HG02884 (cell line): ENCODE measurements around the gene ENAH.
"Not testable (repeated sequence)": the region's sequence is repeated elsewhere in the genome, so short reads cannot be mapped to it uniquely, and the experiment has no call there.

Experiments
- ATAC-seq: cut with Tn5 transposase; IDR thresholded peaks from one replicate; pipeline ENCODE4 v1.9.1; 2021; ENCODE audit warnings: mild to moderate bottlenecking, moderate library complexity; ENCODE audit not compliant: unreplicated experiment

ENAH gene

DNA sequence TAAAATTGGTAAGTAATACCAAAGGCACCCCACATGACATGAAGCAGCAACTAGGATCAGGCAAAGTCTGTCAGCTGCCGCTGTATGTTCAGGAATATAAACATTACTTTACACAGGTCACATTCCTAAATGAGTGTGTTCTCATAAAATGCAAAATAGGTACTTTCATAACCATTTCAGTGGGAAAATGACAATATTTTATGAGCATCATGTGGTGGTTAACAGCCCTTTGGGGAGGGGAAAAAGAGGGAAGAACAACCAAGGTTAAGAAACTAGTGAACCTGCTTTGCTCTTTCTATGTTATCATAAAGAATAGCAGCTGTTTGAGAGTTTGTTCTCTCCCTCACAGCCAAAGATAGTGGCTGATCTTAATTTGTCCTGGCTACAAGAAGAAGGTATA, 119.7 kb downstream of the ENAH start:
- no peak for ATAC-seq

DNA sequence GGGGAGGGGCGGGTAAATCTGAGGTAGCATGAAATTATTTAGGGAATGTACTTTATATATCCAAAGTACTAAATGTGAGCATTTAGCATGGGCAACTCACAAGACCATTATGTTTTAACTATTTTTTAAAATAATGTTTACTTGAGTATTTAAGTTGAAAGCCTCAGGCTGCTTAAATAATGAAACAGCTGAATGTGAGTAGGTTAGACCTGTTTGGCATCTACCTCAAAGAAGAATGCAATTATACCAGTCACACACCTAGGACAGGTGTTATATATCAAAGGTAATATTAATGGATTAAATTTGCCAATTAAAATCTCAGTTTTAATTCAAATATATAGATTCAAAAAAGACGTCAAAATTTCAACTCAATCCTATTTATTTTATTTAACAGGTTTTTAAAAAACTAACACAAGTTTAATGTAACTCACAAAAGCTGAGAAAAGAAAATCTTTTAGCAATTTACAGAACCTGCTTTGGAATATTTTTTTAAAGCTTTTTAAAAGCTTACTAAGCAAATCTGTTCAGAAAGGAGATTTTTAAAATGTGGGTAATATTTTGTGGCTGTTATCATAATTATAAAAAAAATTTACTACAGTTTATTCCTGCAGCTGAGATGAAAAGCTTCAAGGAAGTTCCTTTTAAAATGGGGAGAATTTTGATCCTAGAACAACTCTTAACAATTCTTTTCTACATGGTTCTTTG, 120.5 kb downstream of the ENAH start:
- ATAC-seq = no peak

DNA sequence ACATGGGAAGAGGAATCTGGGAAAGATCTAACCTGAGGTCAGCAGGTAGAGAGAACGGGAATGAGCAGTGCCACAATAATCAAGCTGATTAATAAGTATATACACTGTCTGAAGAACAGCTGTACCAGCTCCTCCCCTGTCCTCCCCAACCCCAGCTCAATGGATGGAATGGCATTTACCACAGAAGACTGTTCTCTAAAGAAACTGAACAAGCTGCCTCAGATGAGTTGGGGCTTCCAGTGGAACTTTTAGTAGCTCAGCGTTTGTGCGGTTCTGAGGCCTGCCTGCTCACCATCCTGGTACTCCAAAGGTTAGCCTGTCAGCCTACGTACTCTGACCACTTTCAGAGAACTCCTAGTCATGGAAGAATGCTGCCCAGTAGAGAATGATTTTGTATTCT, 123.2 kb downstream of the ENAH start:
- no peak for ATAC-seq

DNA sequence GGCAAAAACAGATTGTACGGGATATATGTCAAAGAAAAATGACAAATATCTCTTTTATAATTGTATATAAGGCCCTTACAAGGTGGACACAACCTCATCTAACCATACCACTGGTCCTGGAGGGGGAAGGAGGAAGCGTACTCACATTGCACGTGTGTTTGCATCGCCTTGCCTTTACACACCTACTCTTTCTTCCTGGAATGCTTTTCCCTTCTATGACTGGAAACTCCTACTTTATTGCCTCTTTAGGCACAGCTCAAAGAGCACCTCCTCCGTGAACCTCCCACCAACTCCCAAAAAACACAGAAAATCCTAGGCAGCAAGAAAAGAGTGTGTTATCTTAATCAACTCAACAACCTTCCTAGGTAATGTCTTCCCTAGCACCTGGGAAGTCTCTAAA, 125.3 kb downstream of the ENAH start:
- no peak for ATAC-seq

DNA sequence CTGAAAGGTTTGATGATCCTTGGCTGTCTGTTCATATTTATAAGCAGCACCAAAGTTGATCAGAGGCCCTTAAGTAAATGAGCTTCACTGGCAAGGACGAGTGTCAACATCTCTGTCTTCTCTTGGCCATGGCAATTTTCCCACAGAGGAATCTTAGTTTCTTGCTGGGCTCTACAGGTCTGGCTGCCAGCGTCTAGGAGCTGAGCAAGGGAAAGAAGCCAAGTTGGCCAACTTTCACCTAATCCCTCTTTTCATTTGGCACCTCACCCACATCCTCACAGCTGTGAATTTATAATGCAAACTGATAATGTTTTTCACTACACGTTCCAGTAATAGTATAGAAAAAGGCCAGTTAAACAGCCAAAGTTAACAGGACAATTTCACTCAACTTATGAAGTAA, 126.0 kb downstream of the ENAH start:
- ATAC-seq = no peak

DNA sequence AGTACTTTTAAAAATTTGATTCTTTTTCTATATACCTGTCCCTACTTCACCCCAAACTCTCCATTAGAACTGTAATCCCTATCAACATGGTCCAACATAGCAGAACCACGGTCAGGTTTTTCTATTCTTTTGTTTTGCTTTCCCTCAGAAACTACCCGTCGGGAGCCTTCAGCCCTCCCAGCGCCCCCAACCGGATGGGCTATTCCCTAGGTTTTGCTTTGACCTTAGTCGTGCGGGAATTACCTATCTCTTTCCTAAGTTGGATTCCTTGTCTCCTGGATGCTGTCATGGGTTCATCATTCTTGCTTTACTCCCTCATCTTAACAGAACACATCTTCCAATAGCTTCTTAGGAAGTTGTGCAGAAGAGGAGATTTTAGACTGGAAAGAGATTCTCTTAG, 127.5 kb downstream of the ENAH start:
- no peak for ATAC-seq

DNA sequence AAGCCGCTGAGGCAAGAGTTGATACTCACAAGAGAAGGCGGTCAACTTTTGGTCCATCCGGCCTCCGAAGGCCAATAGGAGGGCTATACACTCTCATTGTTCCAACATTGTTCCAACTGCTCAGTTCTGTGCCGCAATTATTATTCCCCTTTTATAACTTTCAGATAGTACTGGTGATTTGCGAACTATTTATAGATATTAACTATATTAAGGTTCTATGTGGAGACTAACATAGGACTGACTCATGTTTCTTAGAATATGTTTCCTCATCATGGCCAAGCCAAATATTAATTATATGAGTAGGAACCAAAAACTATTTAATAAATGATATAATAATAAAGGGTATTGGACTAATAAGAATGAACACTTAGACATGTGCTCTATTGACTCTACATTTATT, 128.4 kb downstream of the ENAH start:
- no peak for ATAC-seq

DNA sequence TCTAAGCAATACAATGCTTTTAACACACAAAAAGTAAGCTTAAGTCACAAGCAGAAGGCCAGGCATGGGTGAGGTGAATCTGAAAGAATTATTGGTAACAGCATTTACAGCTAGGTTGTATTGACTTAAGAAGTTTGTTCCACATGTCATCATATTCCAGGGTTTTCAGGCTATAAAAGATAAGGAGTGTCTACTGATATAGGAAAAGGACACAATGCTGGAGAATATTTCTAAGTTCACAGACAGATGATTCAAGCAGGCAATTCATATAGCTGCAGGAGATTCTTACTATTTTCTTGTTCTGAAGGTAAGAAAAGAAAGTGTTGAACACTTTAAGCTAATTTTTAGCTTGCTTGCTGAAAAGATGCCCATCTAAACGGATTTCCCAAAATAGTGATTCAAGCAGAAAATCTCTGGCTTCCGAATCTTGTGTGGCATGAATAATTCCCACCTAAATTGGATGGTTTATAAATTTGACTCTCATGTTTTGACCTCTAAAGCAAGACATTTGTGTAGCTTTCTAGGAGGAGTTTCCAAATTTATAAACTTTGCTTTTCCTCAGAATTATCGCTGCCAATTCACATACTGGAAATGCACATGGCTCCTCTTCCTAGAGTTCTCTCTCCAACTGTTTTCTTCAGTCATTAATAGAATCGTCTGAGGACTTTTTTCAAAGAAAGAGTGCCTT, 129.5 kb downstream of the ENAH start:
- no peak for ATAC-seq

DNA sequence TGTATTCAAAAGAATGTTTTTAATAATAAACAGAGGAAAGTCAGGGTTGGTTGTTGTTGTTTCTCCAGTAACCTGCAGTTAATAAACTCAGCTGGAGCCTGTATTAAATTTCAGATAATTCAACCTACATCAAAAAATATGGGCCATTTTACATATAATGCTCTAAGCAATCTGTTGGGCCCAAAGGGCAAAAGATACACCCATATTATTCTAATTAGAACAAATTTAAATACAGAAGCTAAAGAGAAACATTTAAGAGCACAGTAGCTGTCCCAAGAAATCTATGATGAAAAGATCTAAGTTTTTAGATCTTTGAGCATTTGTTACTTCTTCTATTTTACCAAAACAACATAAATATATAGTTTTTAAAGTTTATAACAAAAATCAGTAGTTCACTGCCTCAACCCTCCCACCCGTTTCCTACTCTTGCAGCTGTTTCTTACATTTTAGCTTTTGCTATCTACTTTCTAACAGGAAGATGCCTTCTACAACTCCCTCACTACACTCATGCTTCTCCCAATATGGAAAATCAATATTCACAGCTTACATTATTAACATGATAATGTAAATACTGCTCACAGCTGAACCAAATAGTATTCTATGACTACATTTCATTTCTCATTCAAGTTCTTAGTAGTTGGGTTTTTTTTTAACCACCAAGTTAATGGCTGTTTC, 130.2 kb downstream of the ENAH start:
- no peak for ATAC-seq

DNA sequence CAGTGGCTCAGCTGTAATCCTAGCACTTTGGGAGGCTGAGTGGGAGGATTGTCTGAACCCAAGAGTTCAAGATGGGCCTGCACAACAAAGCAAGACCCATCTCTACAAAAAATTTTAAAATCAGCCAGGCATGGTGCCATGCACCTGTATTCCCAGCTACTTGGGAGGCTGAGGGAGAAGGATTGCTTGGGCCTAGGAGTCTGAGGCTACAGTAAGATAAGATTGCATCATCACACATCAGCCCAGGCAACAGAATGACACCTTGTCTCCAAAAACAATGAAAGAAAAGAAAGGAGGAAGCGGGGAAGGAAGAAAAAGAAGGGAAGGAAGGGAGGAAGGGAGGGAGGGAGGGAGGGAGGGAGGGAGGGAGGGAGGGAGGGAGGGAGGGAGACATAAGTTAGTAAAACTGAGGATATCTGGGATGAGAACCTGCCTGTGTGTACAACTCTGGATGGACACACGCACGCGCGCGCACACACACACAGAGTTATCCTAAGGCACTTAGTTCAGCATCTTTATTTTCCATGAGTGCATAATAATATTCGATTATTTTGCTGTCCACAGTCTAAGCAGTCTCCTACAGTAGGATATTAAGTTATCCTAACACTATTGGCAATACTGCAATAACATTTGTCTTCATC, 132.2 kb downstream of the ENAH start:
- ATAC-seq = no peak

DNA sequence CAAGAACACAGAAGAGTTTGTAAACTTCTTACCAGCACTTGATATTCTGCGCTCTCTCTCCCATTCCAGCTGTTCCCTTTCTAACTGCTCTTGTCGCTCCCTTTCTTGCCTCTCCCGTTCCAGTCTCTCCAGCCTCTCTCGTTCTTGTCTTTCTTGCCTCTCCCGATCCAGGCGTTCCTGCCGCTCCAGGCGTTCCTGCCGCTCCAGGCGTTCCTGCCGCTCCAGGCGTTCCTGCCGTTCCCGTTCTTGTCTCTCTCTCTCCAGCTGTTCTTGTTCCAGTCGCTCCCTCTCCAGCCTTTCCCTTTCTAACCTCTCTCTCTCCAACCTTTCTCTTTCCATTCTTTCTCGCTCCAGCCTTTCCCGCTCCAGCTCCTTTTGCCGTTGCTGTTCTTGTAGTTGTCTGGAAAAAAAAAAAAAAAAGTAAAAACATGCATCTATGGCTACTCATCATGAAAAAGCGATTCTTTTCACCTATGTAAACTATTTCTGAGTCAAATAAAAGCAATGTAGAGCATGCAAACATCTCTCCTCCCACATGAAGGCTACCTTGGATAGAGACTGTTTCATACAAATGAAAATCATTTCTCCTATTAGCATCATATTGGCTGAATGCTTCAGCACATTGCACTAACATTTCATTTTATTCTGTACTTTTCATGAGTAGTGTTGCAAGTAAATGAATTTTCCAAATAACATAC, 133.6 kb downstream of the ENAH start:
- no peak for ATAC-seq

DNA sequence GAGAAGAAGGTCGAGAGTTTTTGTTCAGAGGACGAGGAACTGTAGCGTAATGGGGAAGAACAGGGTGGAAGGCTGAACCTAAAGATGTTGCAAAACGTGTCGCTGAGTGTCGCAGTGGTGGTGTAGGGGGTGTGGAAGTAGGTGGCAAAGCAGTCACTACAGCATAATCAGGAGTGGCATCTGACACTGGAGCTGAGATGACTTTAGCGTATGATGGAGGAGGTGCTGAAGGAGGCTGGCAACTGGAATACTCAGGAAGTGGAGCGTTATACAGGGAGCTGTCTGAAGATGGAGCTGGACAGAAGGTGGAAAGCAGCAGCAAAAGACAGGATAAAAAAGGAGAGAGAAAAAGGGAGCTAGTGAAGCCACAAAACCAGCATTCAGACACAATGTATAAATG, 135.2 kb downstream of the ENAH start:
- no peak for ATAC-seq

DNA sequence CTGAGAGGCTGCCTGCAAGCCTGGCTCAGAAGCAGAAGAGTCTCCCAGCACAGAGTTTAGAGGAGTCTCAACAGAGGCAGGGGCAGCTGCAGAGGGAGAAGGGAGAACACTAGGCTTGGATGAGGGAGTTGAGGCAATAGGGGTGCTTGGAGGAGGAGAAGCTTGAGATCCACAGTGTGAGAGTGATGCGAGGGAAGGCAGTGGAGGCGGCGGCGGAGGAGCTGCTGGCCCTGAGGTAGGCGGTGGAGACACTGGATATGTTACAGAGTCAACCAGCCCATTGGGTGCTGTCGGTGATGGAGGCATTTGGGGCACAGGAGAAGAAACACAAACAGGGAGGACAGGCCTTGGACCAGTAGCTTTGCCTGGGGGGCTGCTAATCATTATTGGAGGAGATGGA, 135.7 kb downstream of the ENAH start:
- ATAC-seq = no peak

DNA sequence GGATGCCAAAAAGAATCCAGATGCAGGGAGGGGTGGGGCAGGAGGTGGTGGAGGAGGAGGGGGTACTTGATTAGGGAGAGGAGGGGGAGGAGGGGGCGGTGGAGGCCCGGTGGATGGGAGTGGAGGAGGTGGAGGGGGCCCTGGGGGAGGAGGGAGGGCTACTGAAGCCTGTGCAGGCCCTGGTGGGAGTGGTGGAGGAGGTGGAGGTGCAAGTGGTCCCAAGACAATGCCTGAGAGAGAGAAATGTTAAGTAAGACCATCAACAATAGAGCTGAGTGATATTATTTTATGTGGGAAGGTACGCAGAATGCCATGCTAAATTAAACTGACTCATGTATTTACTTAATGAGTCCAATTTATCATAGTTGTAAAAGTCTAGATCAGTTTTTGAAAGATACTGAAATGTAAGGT, 138.2 kb downstream of the ENAH start:
- ATAC-seq = no peak

DNA sequence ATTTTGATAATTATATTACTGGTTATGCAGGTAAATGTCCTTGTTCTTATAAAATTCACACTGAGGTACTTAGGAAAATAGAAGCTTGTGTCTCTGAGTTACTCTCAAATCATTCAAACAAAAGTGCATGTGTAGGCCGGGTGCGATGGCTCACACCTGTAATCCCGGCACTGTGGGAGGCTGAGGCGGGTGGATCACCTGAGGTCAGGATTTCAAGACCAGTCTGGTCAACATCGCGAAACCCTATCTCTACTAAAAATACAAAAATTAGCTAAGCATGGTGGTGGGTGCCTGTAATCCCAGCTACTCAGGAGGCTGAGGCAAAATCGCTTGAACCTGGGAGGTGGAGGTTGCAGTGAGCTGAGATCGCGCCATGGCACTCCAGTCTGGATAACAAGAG, 139.3 kb downstream of the ENAH start:
- not testable (repeated sequence) for ATAC-seq

DNA sequence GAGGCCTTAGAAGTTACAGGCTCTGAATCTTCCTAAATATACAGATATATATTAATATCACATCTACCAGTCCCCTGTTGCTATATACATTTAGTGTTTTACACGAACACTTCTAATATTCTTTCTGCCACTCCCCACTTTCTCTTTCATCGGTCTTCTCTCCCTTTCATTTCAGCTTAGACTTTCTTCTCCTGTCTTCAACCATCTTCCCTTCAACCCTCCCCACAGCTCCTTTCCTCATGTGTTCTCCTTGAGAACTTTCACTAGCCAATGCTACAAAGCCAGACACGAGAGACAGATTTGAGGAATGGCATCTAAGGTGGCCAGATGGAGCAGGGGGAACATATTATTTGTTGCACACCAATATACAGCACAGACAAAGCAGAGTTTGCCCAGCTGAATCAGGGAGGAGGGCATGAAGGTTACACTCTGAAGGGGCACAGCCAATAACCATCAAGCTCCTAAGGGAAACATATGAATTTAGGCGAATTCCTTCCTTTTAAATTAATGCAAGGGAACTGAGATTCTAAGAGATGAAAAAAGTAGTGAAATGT, 141.0 kb downstream of the ENAH start:
- no peak for ATAC-seq

DNA sequence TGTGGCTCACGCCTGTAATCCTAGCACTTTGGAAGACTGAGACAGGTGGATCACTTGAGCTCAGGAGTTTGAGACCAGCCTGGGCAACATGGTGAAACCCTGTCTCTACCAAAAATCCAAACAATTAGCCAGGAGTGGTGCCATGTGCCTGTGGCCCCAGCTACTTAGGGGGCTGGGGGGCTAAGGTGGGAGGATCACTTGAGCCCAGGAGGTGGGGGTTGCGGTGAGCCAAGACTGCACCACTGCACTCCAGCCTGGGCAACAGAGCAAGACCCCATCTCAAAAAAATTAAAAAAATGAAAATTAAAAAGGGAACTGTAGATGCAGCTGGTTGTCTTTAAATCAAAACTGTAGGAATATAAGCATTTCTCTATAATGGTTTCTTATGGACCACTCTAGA, 142.2 kb downstream of the ENAH start:
- not testable (repeated sequence) for ATAC-seq

DNA sequence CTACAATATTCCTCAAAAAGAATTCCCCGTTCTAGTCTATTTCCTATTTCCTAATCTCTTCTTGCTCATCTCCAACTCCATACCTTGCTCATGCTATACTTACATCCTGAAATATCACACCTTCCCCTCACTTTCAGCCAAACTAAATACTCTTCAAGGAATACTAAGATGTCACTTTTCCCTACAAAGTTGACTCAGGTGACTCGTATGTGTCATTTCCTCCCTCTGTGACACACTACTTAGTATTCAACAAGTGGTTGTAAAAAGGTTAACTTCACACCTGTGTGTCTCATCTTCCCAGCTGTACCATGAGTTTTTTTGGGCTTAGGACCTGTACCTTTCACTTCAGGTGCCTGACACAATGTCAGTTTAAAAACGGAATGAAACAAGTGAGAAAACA, 143.2 kb downstream of the ENAH start:
- no peak for ATAC-seq

DNA sequence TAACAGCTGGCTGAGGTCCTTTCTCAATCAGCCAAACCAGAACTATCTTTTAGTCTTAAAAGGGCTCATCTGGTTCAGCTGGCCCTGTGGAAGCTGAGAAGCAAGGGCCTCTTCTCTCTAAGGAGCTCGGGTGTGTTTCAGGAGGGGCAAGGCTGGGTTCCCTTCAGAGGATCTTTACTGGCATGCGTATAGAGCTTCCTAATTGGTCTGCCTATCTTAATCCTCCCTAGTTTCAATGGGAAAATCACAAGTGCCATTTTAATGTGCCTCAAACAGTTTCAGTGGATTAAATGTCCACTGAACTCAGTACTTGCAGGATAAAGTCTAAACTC, 143.6 kb downstream of the ENAH start:
- ATAC-seq = no peak

DNA sequence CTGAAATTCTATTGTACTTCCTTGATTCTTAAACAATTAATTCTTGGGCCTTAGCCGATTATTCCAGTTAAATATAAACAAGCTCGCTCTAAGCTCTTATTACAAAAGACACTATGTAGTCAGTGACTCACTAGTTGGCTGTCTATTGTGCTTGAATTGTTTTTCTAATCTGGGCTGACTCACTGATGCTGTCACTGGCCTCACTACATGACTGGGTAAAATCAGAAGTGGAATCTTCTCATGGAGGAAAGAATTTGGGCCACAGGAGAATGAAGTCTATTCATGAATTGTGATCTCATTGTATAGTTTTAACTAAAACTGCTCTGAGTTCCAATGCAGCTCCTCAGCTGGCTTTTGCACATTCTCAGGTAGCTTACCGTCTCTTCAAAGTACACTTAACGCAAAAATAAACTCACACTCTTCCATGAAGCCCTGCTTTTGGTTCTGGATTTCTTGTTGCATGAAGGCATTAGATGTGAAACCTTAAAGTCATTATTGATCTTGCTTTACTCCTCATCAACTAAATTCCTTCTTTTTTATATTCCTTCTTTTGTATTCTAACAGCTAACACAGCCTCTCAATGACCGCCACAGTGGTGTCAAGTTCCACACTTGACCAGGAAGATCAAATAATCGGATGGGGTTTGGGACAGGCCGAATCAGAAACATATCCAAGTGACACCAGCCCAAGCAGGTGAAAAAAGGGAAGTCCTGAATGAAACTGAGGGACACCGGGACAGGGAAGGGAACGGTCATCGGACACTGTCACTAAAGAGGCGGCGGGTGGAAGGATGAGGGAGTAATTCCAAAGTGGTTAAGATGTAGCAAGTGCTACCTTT, 144.2 kb downstream of the ENAH start:
- ATAC-seq = no peak
